ENCODE results near the gene JUN.

DNA sequence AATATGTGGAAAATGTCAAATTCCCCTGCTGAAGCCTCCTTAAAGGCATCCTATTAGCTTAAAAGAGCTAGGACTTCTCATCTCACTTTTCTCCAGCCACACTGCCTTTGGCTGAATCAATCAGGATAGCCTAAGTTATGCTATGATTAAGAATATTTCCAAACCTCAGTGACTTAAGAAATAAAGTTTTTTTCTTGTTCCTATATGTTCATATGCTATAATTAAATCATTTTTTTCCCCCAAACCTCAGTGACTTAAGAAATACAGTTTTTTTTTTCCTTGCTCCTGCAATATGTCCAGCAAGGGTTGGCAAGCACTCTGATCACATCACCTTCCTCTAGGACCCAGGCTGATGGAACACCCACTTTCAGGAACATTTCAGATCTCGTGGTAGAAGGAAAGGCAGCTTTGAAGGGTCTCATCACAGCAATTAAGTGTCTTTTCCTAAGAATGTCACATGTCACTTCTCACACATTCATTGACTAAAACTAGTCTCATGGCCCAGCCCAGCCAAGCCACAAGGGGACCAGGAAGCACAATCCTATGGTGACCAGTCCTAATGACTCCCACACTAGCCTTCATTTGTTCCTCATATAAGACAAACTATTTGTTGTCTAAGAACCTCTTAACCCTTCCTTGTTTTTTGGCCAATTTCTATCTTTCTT is 6.3 kb upstream of the JUN start:
- TF ChIP-seq, protein P1, sequence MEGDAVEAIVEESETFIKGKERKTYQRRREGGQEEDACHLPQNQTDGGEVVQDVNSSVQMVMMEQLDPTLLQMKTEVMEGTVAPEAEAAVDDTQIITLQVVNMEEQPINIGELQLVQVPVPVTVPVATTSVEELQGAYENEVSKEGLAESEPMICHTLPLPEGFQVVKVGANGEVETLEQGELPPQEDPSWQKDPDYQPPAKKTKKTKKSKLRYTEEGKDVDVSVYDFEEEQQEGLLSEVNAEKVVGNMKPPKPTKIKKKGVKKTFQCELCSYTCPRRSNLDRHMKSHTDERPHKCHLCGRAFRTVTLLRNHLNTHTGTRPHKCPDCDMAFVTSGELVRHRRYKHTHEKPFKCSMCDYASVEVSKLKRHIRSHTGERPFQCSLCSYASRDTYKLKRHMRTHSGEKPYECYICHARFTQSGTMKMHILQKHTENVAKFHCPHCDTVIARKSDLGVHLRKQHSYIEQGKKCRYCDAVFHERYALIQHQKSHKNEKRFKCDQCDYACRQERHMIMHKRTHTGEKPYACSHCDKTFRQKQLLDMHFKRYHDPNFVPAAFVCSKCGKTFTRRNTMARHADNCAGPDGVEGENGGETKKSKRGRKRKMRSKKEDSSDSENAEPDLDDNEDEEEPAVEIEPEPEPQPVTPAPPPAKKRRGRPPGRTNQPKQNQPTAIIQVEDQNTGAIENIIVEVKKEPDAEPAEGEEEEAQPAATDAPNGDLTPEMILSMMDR (IDR thresholded peaks at IDR 0.05): no peak
- no peak for TF ChIP-seq EP300 (IDR thresholded peaks at IDR 0.05)

All from esophagus muscularis mucosa (tissue), 3 donors.